ENCODE measurements around the gene HK2.

DNA sequence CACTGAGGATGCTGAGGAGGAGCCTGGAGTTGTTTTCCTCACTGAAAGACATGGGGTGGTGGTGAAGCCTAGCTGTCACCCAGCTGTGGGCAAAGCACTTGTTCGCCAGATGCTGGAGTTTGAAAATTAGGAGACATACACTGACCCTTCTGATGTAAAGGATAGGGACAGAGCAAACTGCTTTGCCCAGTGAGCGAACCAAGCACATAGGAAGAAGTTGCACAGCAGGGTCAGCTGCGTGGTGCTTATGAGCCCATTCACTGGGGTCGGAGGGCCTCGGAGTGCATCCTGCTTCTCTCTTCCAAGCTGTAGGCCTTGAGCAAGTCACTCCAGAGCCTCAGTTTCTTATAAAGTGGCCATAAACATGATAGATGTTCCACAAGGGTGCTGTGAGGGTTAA, 50.9 kb downstream of the HK2 start:
- TF ChIP-seq CTCF (conservative IDR thresholded peaks at IDR 0.05; ENCODE audit: low read depth, low read length), result no peak
- TF ChIP-seq POLR2A (IDR thresholded peaks at IDR 0.05; ENCODE audit: low read depth, low read length), result no peak
- TF ChIP-seq SMC3 (IDR thresholded peaks at IDR 0.05; ENCODE audit: low read depth, low read length), result no peak

All from IMR-90 (cell line).